SK-N-SH (cell line): Measurements from ENCODE around the gene KIAA1549.

ENCODE experiments used
- CTCF ChIP-seq: fragments of 200-600 bp; sonication (generic); IDR thresholded peaks from 2 replicates; pipeline ENCODE4 v1.6.1; 2017; ENCODE audit warnings: antibody characterized with exemption, mild to moderate bottlenecking, moderate library complexity
- EP300 ChIP-seq, 2 experiments: IDR thresholded peaks; 2 replicates each; pipeline versions ENCODE4 v1.4.0 to v1.6.1; 2012; ENCODE audit warnings: borderline replicate concordance in 1 of 2, low read depth in 1 of 2, low read length in 1 of 2
- MAX ChIP-seq: IDR thresholded peaks from 2 replicates; pipeline ENCODE4 v1.4.0; 2012; ENCODE audit warnings: low read depth
- PBX3 ChIP-seq: IDR thresholded peaks from 2 replicates; pipeline ENCODE4; 2012
- POLR2AphosphoS5 ChIP-seq: IDR thresholded peaks from 2 replicates; pipeline ENCODE4 v1.6.1; 2012; ENCODE audit warnings: low read depth, low read length
- RAD21 ChIP-seq: IDR thresholded peaks from 2 replicates; pipeline ENCODE4 v1.6.1; 2012; ENCODE audit warnings: mild to moderate bottlenecking, low read length
- REST ChIP-seq: IDR thresholded peaks from 2 replicates; pipeline ENCODE4 v1.6.1; 2012; ENCODE audit warnings: mild to moderate bottlenecking, low read depth, low read length, moderate library complexity
- RXRA ChIP-seq: IDR thresholded peaks from 2 replicates; pipeline ENCODE4 v1.4.0; 2012; ENCODE audit warnings: low read depth, mild to moderate bottlenecking, borderline replicate concordance
- SMC3 ChIP-seq: IDR thresholded peaks from 2 replicates; pipeline ENCODE4 v1.6.1; 2012; ENCODE audit warnings: low read depth, low read length, improper control_type of control experiment
- TAF1 ChIP-seq: IDR thresholded peaks from 2 replicates; pipeline ENCODE4 v1.6.1; 2012; ENCODE audit warnings: low read depth, mild to moderate bottlenecking, low read length, moderate library complexity, borderline replicate concordance

GRCh38 chr7:138932870-138933269 lies 48.3 kb downstream of the KIAA1549 start:
- TF ChIP-seq POLR2AphosphoS5 = no peak
- TF ChIP-seq TAF1 = no peak
- no peak for TF ChIP-seq SMC3
- TF ChIP-seq CTCF = no peak
- no peak for TF ChIP-seq RXRA
- TF ChIP-seq RAD21 = no peak
- TF ChIP-seq EP300 (IDR thresholded peaks at IDR 0.05; ENCODE audit: borderline replicate concordance in 1 of 2, low read depth in 1 of 2, low read length in 1 of 2) = no peak
- no peak for TF ChIP-seq REST
- no peak for TF ChIP-seq MAX
- no peak for TF ChIP-seq PBX3
